Esophagus squamous epithelium (tissue), 5 donors: ENCODE results near the gene CFAP299. TPM values are rescaled to one million over a fixed set of nuclear protein-coding genes. Genes with fewer than 3 reads are reported as not detected.
"Not testable (repeated sequence)": the region's sequence is repeated elsewhere in the genome, so short reads cannot be mapped to it uniquely, and the experiment has no call there.

Experiments used
- DNase-seq: peaks from one replicate; lab custom pipeline; 2025; lab: John Stamatoyannopoulos, UW
- H3K27ac ChIP-seq, 4 donors: fragments of 200-600 bp; sonication (generic); one replicate each; pipeline ENCODE4 v1.5.1; 2016 to 2019; ENCODE audit warnings: mild to moderate bottlenecking in 1 of 4
- H3K27me3 ChIP-seq, 4 donors: fragments of 200-600 bp; sonication (generic); 1 replicate in 3 of 4; 2 replicates in 1 of 4; pipeline versions ENCODE4 v1.5.1 to v1.6.0; 2017 to 2021; ENCODE audit warnings: antibody characterized with exemption in 1 of 4
- H3K36me3 ChIP-seq, 3 donors: fragments of 200-600 bp; sonication (generic); one replicate each; pipeline ENCODE4 v1.5.1; 2016 to 2019
- H3K4me1 ChIP-seq, 3 donors: fragments of 200-600 bp; sonication (generic); one replicate each; pipeline ENCODE4 v1.5.1; 2017 to 2019
- H3K4me3 ChIP-seq, 4 donors: fragments of 200-600 bp; sonication (generic); 1 replicate in 3 of 4; 2 replicates in 1 of 4; pipeline ENCODE4 v1.5.1; 2016 to 2019; ENCODE audit warnings: mild to moderate bottlenecking in 2 of 4, moderate library complexity in 1 of 4
- H3K9me3 ChIP-seq, 3 donors: fragments of 200-600 bp; sonication (generic); one replicate each; pipeline ENCODE4 v1.5.1; 2016 to 2019
- POLR2A ChIP-seq, 4 donors: fragments of 450-650 bp; IDR thresholded peaks; one replicate each; pipeline ENCODE4 v1.6.1; 2017; ENCODE audit warnings: antibody characterized with exemption in 4 of 4, mild to moderate bottlenecking in 4 of 4, moderate library complexity in 3 of 4
- WGBS, 2 donors: methylation state at CpG; one replicate each; pipeline ENCODE4 v1.1.5; 2018; 5-methylcytosine and 5-hydroxymethylcytosine counted together
- intact Hi-C: fragments of 100-400 bp; cut with DNase I; formaldehyde crosslinking; loops from one replicate; pipeline ENCODE4 v1.15.0; 2022
- total RNA-seq, 4 donors: library from RNA; depleted of rRNA; stranded (reverse); fragments of >200 nt; gene quantifications; one replicate each; pipeline ENCODE4 v1.1.0, GENCODE V29; 2016
- TF ChIP-seq, protein P1 (sequence below), 6 experiments: fragments of 450-650 bp in 4 of 6; fragments of 200-600 bp in 2 of 6; sonication (generic) in 2 of 6; IDR thresholded peaks; one replicate each; pipeline ENCODE4 v1.5.1; 2016 to 2019; ENCODE audit warnings: antibody characterized with exemption in 6 of 6, mild to moderate bottlenecking in 4 of 6, moderate library complexity in 4 of 6
- donor health status: DM: yes; HTN: yes; CAD: no.

CFAP299 gene
- total RNA-seq, 4 donors from 2014 or later: not detected

DNA sequence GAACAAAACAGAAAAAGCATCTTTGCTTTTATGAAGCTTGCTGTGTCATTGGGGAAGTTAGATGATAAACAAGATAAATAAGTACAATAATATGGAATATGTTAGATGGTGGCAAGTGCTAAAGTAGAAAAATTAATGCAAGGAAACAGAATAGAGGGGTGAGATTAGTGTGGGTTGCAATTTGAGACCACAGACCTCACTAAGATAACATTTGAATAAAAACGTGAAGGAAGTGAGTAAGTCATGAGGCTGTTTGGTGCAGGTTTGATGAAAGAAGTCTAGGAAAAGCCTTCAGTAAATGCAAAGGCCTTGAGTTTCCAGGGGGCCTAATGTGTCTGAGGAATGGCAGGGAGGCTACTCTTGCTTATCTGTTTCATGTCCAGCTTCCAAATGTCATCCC lies 102.5 kb downstream of the CFAP299 start:
- H3K9me3 ChIP-seq: no peaks in the 10 kb centered on the region
- H3K27me3 ChIP-seq: no peaks in the 10 kb centered on the region
- no peak overlapping the region for H3K27ac ChIP-seq
- 31 to 48% methylated on average over 1 of the region's 1 CpG for WGBS, 2 donors
- H3K4me3 ChIP-seq: no peak overlapping the region
- TF ChIP-seq, protein P1, sequence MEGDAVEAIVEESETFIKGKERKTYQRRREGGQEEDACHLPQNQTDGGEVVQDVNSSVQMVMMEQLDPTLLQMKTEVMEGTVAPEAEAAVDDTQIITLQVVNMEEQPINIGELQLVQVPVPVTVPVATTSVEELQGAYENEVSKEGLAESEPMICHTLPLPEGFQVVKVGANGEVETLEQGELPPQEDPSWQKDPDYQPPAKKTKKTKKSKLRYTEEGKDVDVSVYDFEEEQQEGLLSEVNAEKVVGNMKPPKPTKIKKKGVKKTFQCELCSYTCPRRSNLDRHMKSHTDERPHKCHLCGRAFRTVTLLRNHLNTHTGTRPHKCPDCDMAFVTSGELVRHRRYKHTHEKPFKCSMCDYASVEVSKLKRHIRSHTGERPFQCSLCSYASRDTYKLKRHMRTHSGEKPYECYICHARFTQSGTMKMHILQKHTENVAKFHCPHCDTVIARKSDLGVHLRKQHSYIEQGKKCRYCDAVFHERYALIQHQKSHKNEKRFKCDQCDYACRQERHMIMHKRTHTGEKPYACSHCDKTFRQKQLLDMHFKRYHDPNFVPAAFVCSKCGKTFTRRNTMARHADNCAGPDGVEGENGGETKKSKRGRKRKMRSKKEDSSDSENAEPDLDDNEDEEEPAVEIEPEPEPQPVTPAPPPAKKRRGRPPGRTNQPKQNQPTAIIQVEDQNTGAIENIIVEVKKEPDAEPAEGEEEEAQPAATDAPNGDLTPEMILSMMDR (IDR thresholded peaks at IDR 0.05): no peak
- TF ChIP-seq POLR2A (IDR thresholded peaks at IDR 0.05): no peak
- H3K36me3 ChIP-seq: no peaks in the 10 kb centered on the region
- no peaks in the 10 kb centered on the region for H3K4me1 ChIP-seq
- DNase-seq: no peak
- intact Hi-C loops: no loop called here

DNA sequence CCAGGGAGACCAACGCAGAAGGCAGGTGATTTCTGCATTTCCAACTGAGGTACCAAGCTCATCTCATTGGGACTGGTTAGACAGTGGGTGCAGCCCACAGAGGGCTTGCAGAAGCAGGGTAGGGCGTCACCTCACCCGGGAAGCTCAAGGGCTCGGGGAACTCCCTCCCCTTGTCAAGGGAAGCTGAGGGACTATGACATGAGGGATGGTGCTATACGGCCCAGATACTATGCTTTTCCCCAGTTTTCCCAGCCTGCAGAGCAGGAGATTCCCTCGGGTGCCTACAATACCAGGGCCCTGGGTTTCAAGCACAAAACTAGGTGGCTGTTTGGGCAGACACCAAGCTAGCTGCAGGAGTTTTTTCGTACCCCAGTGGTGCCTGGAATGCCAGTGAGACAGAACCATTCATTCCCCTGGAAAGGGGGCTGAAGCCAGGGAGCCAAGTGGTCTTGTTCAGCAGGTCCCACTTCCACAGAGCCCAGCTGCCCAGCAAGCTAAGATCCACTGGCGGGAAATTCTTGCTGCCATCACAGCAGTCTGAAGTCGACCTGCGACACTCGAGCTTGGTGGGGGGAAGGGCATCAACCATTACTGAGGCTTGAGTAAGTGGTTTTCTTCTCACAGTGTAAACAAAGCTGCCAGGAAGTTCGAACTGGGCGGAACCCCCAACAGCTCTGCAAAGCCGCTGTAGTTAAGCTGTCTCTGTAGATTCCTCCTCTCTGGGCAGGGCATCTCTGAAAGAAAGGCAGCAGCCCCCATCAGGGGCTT lies 103.9 kb downstream of the CFAP299 start:
- intact Hi-C loops, H3K9me3 ChIP-seq, H3K36me3 ChIP-seq, H3K27me3 ChIP-seq, DNase-seq, H3K27ac ChIP-seq, H3K4me1 ChIP-seq, H3K4me3 ChIP-seq: not testable (repeated sequence)
- WGBS, 2 donors: 53 to 70% methylated on average over 5 to 9 of the region's 14 CpGs

DNA sequence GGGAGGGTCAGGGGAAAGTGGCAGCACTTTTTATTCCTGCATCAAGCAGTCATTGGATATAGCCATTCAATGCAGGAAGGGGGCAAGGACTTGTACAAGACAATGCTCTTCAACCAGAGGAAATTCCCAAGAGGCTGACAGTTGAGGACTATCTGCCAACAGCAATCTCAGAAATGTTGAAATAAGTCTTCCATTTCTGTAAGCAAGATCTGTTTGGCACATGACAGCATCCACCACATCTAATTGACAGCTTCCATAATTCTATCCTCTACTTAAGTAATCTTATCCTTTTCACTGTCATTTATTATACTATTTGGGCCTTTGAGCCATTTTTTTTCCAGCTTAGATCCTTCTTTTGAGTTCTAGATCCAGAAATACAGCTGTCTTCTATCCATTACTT lies 110.7 kb downstream of the CFAP299 start:
- intact Hi-C loops: no loop called here
- Histone ChIP-seq H3K27ac (no peak overlapping the region), H3K4me3 (no peak overlapping the region), H3K9me3 (no peaks in the 10 kb centered on the region), H3K27me3 (no peaks in the 10 kb centered on the region), H3K4me1 (no peaks in the 10 kb centered on the region), H3K36me3 (no peaks in the 10 kb centered on the region)
- no peak for DNase-seq
- TF ChIP-seq, protein P1 (IDR thresholded peaks at IDR 0.05): no peak
- no peak for TF ChIP-seq POLR2A (IDR thresholded peaks at IDR 0.05)

DNA sequence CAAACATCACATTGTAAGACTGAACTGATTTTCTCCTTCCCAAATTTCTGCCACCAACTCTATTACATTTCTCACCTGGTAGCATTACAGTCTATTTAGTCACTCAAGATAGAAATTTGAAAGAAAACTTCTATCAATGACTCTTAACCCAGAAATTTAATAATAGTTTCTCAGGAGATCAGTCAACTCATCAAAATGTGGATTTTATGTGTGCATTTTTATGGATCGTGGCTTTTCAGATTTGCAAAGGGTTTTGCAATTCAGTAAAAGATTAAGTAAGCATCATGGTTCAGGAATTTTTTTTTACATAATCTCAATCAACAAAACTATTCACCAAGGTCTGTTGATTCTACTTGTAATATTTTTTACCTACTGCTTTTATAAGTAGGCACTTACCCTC lies 111.1 kb downstream of the CFAP299 start:
- Histone ChIP-seq H3K9me3 (no peaks in the 10 kb centered on the region), H3K36me3 (no peaks in the 10 kb centered on the region), H3K4me3 (no peak overlapping the region), H3K27ac (no peak overlapping the region), H3K27me3 (no peaks in the 10 kb centered on the region), H3K4me1 (no peaks in the 10 kb centered on the region)
- intact Hi-C loops: no loop called here
- no peak for DNase-seq
- TF ChIP-seq POLR2A (IDR thresholded peaks at IDR 0.05): no peak
- TF ChIP-seq, protein P1 (IDR thresholded peaks at IDR 0.05): no peak
- WGBS, 2 donors: 55 to 56% methylated on average over 1 of the region's 1 CpG

DNA sequence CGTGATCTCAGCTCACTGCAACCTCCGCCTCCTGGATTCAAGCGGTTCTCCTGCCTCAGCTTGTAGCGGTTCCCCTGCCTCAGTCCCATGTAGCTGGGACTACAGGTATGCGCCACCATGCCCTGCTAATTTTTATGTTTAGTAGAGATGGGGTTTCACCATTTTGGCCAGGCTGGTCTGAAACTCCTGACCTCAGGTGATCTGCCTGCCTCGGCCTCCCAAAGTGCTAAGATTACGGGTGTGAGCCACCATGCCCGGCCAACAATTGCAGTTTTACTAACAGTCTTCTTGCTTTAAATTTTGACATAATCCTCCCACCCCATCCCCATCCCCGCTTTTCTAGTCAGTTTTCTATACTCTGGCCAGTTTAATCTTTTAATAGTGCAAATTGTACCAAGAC lies 112.0 kb downstream of the CFAP299 start:
- Histone ChIP-seq H3K36me3 (no peaks in the 10 kb centered on the region), H3K9me3 (no peaks in the 10 kb centered on the region), H3K4me3 (no peak overlapping the region), H3K4me1 (no peaks in the 10 kb centered on the region), H3K27ac (no peak overlapping the region), H3K27me3 (no peaks in the 10 kb centered on the region)
- intact Hi-C loops: no loop called here
- WGBS, 2 donors: 88 to 90% methylated on average over 9 of the region's 9 CpGs
- DNase-seq: no peak
- TF ChIP-seq, protein P1 (IDR thresholded peaks at IDR 0.05): no peak
- TF ChIP-seq POLR2A (IDR thresholded peaks at IDR 0.05): no peak
